SJSA1 (cell line): Measurements from ENCODE around the gene CDC14B. TPM values are rescaled to one million over a fixed set of nuclear protein-coding genes. Genes with fewer than 3 reads are reported as not detected.
"Not testable (repeated sequence)": the region's sequence is repeated elsewhere in the genome, so short reads cannot be mapped to it uniquely, and the experiment has no call there.

ENCODE experiments used
- DNase-seq, 2 experiments: peaks; one replicate each; pipeline ENCODE4 v3.0.0-alpha.2; 2015 to 2020; ENCODE audit warnings: low spot score in 2 of 2, low read depth in 1 of 2
- H3K27ac ChIP-seq: fragments of 250-450 bp; sonication (Bioruptor Pico); 2 replicates; pipeline ENCODE4 v1.5.1; 2020; ENCODE audit warnings: mild to moderate bottlenecking, moderate library complexity
- H3K27me3 ChIP-seq: fragments of 250-450 bp; sonication (Bioruptor Pico); replicated peaks from 2 replicates; pipeline ENCODE4 v1.5.1; 2020; ENCODE audit warnings: mild to moderate bottlenecking, moderate library complexity
- H3K36me3 ChIP-seq: fragments of 250-450 bp; sonication (Bioruptor Pico); 2 replicates; pipeline ENCODE4 v1.5.1; 2020; ENCODE audit warnings: mild to moderate bottlenecking
- H3K4me1 ChIP-seq: fragments of 250-450 bp; sonication (Bioruptor Pico); replicated peaks from 2 replicates; pipeline ENCODE4 v1.6.1; 2021; ENCODE audit warnings: mild to moderate bottlenecking
- H3K4me3 ChIP-seq: fragments of 250-450 bp; sonication (Bioruptor Pico); 2 replicates; pipeline ENCODE4 v1.5.1; 2020; ENCODE audit warnings: mild to moderate bottlenecking
- H3K9me3 ChIP-seq: fragments of 250-450 bp; sonication (Bioruptor Pico); replicated peaks from 2 replicates; pipeline ENCODE4 v1.5.1; 2020; ENCODE audit warnings: mild to moderate bottlenecking
- total RNA-seq: library from RNA; depleted of rRNA; stranded (reverse); fragments of >200 nt; shearing (Covaris generic); gene quantifications from 2 replicates; pipeline ENCODE4 v1.2.3, GENCODE V29; 2014; rRNA removed

The CDC14B gene
- total RNA-seq = 22.2 and 33.8 TPM in 2 replicates

GRCh38 chr9:96619491-96620180 is at the start of gene CDC14B:
Gene CDC14B (minus strand): TSS chr9:96619843. CDS start chr9:96619378, 465 bp downstream.
- DNase-seq = peak; percentile 85 to 88
- peaks cover 26% of the 10 kb centered on the region for H3K4me1 ChIP-seq
- no peaks in the 10 kb centered on the region for H3K9me3 ChIP-seq
- no peaks in the 10 kb centered on the region; the same call in 1 of the 2 replicates for H3K36me3 ChIP-seq
- peak within 1 kb of the TSS; percentile 84 for H3K4me3 ChIP-seq
- peak within 1 kb of the TSS; percentile 35 for H3K27ac ChIP-seq
- no peaks in the 10 kb centered on the region for H3K27me3 ChIP-seq

GRCh38 chr9:96668868-96669534 is 49.4 kb upstream of the CDC14B start:
- no peak overlapping the region for H3K4me3 ChIP-seq
- H3K36me3 ChIP-seq = no peaks in the 10 kb centered on the region
- no peaks in the 10 kb centered on the region for H3K4me1 ChIP-seq
- H3K9me3 ChIP-seq = no peaks in the 10 kb centered on the region; the same call in 1 of the 2 replicates
- H3K27me3 ChIP-seq = no peaks in the 10 kb centered on the region
- DNase-seq = no peak
- H3K27ac ChIP-seq = no peak overlapping the region

GRCh38 chr9:96667363-96667728 is 47.7 kb upstream of the CDC14B start:
- Histone ChIP-seq H3K27ac (no peak overlapping the region), H3K9me3 (no peaks in the 10 kb centered on the region; the same call in 1 of the 2 replicates), H3K4me3 (no peak overlapping the region), H3K27me3 (no peaks in the 10 kb centered on the region), H3K4me1 (no peaks in the 10 kb centered on the region), H3K36me3 (no peaks in the 10 kb centered on the region)
- no peak for DNase-seq

GRCh38 chr9:96666653-96667362 is 47.2 kb upstream of the CDC14B start:
- not testable (repeated sequence) for H3K4me3 ChIP-seq, H3K27ac ChIP-seq
- DNase-seq = peak in 1 of 2 experiments; percentile 62

GRCh38 chr9:96665789-96666188 is 46.1 kb upstream of the CDC14B start:
- no peaks in the 10 kb centered on the region; the same call in 1 of the 2 replicates for H3K9me3 ChIP-seq
- DNase-seq = no peak
- H3K36me3 ChIP-seq = no peaks in the 10 kb centered on the region
- H3K27ac ChIP-seq = no peak overlapping the region
- H3K4me3 ChIP-seq = no peak overlapping the region
- H3K4me1 ChIP-seq = no peaks in the 10 kb centered on the region; the same call in 1 of the 2 replicates
- H3K27me3 ChIP-seq = no peaks in the 10 kb centered on the region

More at GRCh38 chr9:96666653-96667362, 47.2 kb upstream of the CDC14B start:
- H3K27me3 ChIP-seq, H3K9me3 ChIP-seq, H3K36me3 ChIP-seq, H3K4me1 ChIP-seq: not testable (repeated sequence)

GRCh38 chr9:96663506-96664120 is 44.0 kb upstream of the CDC14B start:
- no peak overlapping the region for H3K4me3 ChIP-seq
- no peaks in the 10 kb centered on the region for H3K36me3 ChIP-seq
- no peaks in the 10 kb centered on the region for H3K9me3 ChIP-seq
- no peaks in the 10 kb centered on the region; the same call in 1 of the 2 replicates for H3K4me1 ChIP-seq
- DNase-seq = no peak
- H3K27ac ChIP-seq = no peak overlapping the region
- H3K27me3 ChIP-seq = no peaks in the 10 kb centered on the region

GRCh38 chr9:96661711-96662110 is 42.1 kb upstream of the CDC14B start:
- DNase-seq = no peak
- no peak overlapping the region for H3K27ac ChIP-seq

GRCh38 chr9:96660692-96661248 is 41.1 kb upstream of the CDC14B start:
- no peaks in the 10 kb centered on the region; the same call in 1 of the 2 replicates for H3K4me1 ChIP-seq
- no peaks in the 10 kb centered on the region for H3K36me3 ChIP-seq
- no peak overlapping the region for H3K27ac ChIP-seq
- no peak for DNase-seq
- no peaks in the 10 kb centered on the region for H3K9me3 ChIP-seq
- no peak overlapping the region for H3K4me3 ChIP-seq
- H3K27me3 ChIP-seq = no peaks in the 10 kb centered on the region

More at GRCh38 chr9:96661711-96662110, 42.1 kb upstream of the CDC14B start:
- no peaks in the 10 kb centered on the region for H3K27me3 ChIP-seq
- H3K4me3 ChIP-seq = no peak overlapping the region
- no peaks in the 10 kb centered on the region for H3K36me3 ChIP-seq
- no peaks in the 10 kb centered on the region; the same call in 1 of the 2 replicates for H3K4me1 ChIP-seq
- H3K9me3 ChIP-seq = no peaks in the 10 kb centered on the region

- Histone ChIP-seq H3K4me3 (peak within 1 kb of the TSS; percentile 87), H3K9me3 (no peaks in the 10 kb centered on the region), H3K36me3 (peaks cover 23% of the 10 kb centered on the region), H3K27me3 (no peaks in the 10 kb centered on the region), H3K4me1 (no peaks in the 10 kb centered on the region; the same call in 1 of the 2 replicates), H3K27ac (peak within 1 kb of the TSS; percentile 91)
- peak; percentile 63 to 80 for DNase-seq
Observed at GRCh38 chr9:96655198-96655851, 35.7 kb upstream of the CDC14B start, which contains the start of gene PRXL2C. Gene PRXL2C (minus strand): TSS chr9:96655317. CDS start chr9:96655281, 36 bp downstream.

GRCh38 chr9:96654450-96655197 is 35.0 kb upstream of the CDC14B start:
- no peaks in the 10 kb centered on the region; the same call in 1 of the 2 replicates for H3K4me1 ChIP-seq
- peak overlapping the region; percentile 91 for H3K27ac ChIP-seq
- H3K27me3 ChIP-seq = no peaks in the 10 kb centered on the region
- H3K9me3 ChIP-seq = no peaks in the 10 kb centered on the region
- H3K36me3 ChIP-seq = peaks cover 30% of the 10 kb centered on the region
- H3K4me3 ChIP-seq = peak overlapping the region; percentile 87
- DNase-seq = peak; percentile 78 to 83

GRCh38 chr9:96651626-96652025 is 32.0 kb upstream of the CDC14B start:
- H3K9me3 ChIP-seq = no peaks in the 10 kb centered on the region
- H3K27ac ChIP-seq = no peak overlapping the region
- H3K4me3 ChIP-seq = no peak overlapping the region
- H3K4me1 ChIP-seq = no peaks in the 10 kb centered on the region; the same call in 1 of the 2 replicates
- H3K27me3 ChIP-seq = no peaks in the 10 kb centered on the region
- DNase-seq = no peak
- H3K36me3 ChIP-seq = peaks cover 38% of the 10 kb centered on the region

- Histone ChIP-seq H3K27ac (no peak overlapping the region), H3K36me3 (peaks cover 53% of the 10 kb centered on the region), H3K9me3 (no peaks in the 10 kb centered on the region), H3K27me3 (no peaks in the 10 kb centered on the region), H3K4me3 (no peak overlapping the region), H3K4me1 (no peaks in the 10 kb centered on the region; the same call in 1 of the 2 replicates)
- no peak for DNase-seq
Observed at GRCh38 chr9:96649620-96650324, 30.1 kb upstream of the CDC14B start.
